Measurements from ENCODE around the gene SPTA1.

The SPTA1 gene

DNA sequence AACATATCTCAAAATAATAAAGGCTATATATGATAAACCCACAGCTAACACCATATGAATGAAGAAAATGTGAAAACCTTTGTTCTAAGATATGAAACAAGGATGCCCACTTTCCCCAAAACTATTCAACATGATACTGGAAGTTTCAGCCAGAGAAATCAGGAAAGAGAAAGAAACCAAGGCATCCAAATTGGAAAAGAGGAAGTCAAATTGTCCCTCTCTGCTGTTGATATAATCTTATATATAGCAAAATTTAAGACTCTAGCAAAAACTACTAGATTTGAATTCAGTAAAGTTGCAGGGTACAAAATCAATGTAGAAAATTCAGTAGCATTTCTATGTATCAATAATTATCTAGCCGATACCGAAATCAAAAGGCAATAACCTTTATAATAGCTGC is 85.8 kb downstream of the SPTA1 start:
- H3K4me2 ChIP-seq (ENCODE audit: low read length), result no peak overlapping the region
- H3K27me3 ChIP-seq (ENCODE audit: control insufficient read depth, low read length), result no peaks in the 10 kb centered on the region; the same call in 1 of the 2 replicates
- no peaks in the 10 kb centered on the region for H3K9me2 ChIP-seq (replicated peaks; ENCODE audit: control insufficient read depth, low read length)
- no peak for TF ChIP-seq EZH2phosphoT487 (IDR thresholded peaks at IDR 0.05; ENCODE audit: borderline replicate concordance, low read length)
- TF ChIP-seq, protein P1, sequence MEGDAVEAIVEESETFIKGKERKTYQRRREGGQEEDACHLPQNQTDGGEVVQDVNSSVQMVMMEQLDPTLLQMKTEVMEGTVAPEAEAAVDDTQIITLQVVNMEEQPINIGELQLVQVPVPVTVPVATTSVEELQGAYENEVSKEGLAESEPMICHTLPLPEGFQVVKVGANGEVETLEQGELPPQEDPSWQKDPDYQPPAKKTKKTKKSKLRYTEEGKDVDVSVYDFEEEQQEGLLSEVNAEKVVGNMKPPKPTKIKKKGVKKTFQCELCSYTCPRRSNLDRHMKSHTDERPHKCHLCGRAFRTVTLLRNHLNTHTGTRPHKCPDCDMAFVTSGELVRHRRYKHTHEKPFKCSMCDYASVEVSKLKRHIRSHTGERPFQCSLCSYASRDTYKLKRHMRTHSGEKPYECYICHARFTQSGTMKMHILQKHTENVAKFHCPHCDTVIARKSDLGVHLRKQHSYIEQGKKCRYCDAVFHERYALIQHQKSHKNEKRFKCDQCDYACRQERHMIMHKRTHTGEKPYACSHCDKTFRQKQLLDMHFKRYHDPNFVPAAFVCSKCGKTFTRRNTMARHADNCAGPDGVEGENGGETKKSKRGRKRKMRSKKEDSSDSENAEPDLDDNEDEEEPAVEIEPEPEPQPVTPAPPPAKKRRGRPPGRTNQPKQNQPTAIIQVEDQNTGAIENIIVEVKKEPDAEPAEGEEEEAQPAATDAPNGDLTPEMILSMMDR (IDR thresholded peaks at IDR 0.05; ENCODE audit: low read depth, low read length, poor library complexity, severe bottlenecking), result no peak
- H3K9me3 ChIP-seq (ENCODE audit: control insufficient read depth, insufficient read depth, low read length), result peaks cover 5% of the 10 kb centered on the region
- no peaks in the 10 kb centered on the region for H3K79me2 ChIP-seq (ENCODE audit: control insufficient read depth, low read length)
- H3K36me3 ChIP-seq (ENCODE audit: control insufficient read depth, low read length), result no peaks in the 10 kb centered on the region
- no peaks in the 10 kb centered on the region for H3K4me1 ChIP-seq (ENCODE audit: control insufficient read depth, low read length)
- no peaks in the 10 kb centered on the region for H3F3A ChIP-seq (ENCODE audit: control insufficient read depth, insufficient read depth)
- H3K27ac ChIP-seq (ENCODE audit: low read depth, low read length), result no peak overlapping the region
- H3K4me3 ChIP-seq (ENCODE audit: low read length), result no peak overlapping the region
- no peaks in the 10 kb centered on the region for H4K20me1 ChIP-seq (ENCODE audit: control insufficient read depth, insufficient read depth, low read depth, low read length)

DNA sequence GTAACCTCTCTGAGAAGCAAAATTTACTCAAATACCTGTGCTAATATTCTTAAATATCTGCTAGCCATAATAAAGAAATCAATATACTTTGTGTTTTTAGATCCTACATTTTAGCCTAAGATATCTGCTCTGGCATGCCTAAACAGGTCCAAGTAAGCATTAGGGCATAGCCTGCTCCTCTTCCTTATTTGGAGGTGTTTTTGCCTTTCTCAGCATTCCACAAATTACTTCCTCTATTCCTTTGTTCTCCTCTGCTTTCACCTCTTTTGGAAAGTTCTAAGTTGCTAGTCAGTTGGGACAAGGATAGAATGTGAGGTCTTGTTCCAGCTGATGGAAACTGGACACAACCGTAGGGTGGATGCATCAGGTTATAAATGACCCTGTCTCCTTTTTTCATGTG is 99.6 kb downstream of the SPTA1 start:
- Histone ChIP-seq H3K9me3 (ENCODE audit: control insufficient read depth, insufficient read depth, low read length) (no peaks in the 10 kb centered on the region; the same call in 1 of the 2 replicates), H3K79me2 (ENCODE audit: control insufficient read depth, low read length) (no peaks in the 10 kb centered on the region), H3K9me2 (replicated peaks; ENCODE audit: control insufficient read depth, low read length) (no peaks in the 10 kb centered on the region), H3K4me1 (ENCODE audit: control insufficient read depth, low read length) (no peaks in the 10 kb centered on the region), H3K27me3 (ENCODE audit: control insufficient read depth, low read length) (no peaks in the 10 kb centered on the region), H3K36me3 (ENCODE audit: control insufficient read depth, low read length) (no peaks in the 10 kb centered on the region), H3K27ac (ENCODE audit: low read depth, low read length) (no peak overlapping the region), H3F3A (ENCODE audit: control insufficient read depth, insufficient read depth) (no peaks in the 10 kb centered on the region), H4K20me1 (ENCODE audit: control insufficient read depth, insufficient read depth, low read depth, low read length) (no peaks in the 10 kb centered on the region), H3K4me2 (ENCODE audit: low read length) (no peak overlapping the region), H3K4me3 (ENCODE audit: low read length) (no peak overlapping the region)
- TF ChIP-seq EZH2phosphoT487 (IDR thresholded peaks at IDR 0.05; ENCODE audit: borderline replicate concordance, low read length), result no peak
- TF ChIP-seq, protein P1 (IDR thresholded peaks at IDR 0.05; ENCODE audit: low read depth, low read length, poor library complexity, severe bottlenecking), result no peak

DNA sequence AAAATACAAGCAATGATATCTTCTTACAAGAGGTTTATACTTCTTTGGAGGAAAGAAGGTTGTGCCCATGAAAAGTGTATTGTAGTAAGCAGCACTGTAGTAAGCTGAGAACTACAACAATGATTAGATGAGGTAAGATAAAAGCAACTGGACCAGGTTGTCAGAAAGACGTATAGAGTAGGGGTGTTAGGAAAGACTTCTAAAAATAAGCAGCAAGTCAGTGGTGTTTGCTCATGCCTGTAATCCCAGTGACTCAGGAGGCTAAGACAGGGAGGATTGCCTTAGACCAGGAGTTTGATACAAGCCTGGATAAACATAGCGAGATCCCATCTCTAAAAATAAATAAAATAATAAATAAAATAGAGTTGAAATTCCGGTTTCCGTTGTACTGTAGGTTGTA is 102.6 kb downstream of the SPTA1 start:
- no peaks in the 10 kb centered on the region for H3K27me3 ChIP-seq (ENCODE audit: control insufficient read depth, low read length)
- no peak overlapping the region for H3K4me3 ChIP-seq (ENCODE audit: low read length)
- no peaks in the 10 kb centered on the region for H3K9me2 ChIP-seq (replicated peaks; ENCODE audit: control insufficient read depth, low read length)
- H4K20me1 ChIP-seq (ENCODE audit: control insufficient read depth, insufficient read depth, low read depth, low read length), result no peaks in the 10 kb centered on the region
- H3K4me1 ChIP-seq (ENCODE audit: control insufficient read depth, low read length), result no peaks in the 10 kb centered on the region
- no peak overlapping the region for H3K4me2 ChIP-seq (ENCODE audit: low read length)
- no peaks in the 10 kb centered on the region for H3K79me2 ChIP-seq (ENCODE audit: control insufficient read depth, low read length)
- no peaks in the 10 kb centered on the region; the same call in 1 of the 2 replicates for H3K9me3 ChIP-seq (ENCODE audit: control insufficient read depth, insufficient read depth, low read length)
- no peak overlapping the region for H3K27ac ChIP-seq (ENCODE audit: low read depth, low read length)
- TF ChIP-seq, protein P1 (IDR thresholded peaks at IDR 0.05; ENCODE audit: low read depth, low read length, poor library complexity, severe bottlenecking), result no peak
- TF ChIP-seq EZH2phosphoT487 (IDR thresholded peaks at IDR 0.05; ENCODE audit: borderline replicate concordance, low read length), result no peak
- H3F3A ChIP-seq (ENCODE audit: control insufficient read depth, insufficient read depth), result no peaks in the 10 kb centered on the region
- no peaks in the 10 kb centered on the region for H3K36me3 ChIP-seq (ENCODE audit: control insufficient read depth, low read length)
